GM21717 (cell line): ENCODE results near the gene GPR12.
"Not testable (repeated sequence)": the region's sequence is repeated elsewhere in the genome, so short reads cannot be mapped to it uniquely, and the experiment has no call there.

Source experiments
- ATAC-seq: cut with Tn5 transposase; IDR thresholded peaks from one replicate; pipeline ENCODE4 v1.9.1; 2021; ENCODE audit warnings: mild to moderate bottlenecking, moderate library complexity; ENCODE audit not compliant: unreplicated experiment

GPR12 gene

DNA sequence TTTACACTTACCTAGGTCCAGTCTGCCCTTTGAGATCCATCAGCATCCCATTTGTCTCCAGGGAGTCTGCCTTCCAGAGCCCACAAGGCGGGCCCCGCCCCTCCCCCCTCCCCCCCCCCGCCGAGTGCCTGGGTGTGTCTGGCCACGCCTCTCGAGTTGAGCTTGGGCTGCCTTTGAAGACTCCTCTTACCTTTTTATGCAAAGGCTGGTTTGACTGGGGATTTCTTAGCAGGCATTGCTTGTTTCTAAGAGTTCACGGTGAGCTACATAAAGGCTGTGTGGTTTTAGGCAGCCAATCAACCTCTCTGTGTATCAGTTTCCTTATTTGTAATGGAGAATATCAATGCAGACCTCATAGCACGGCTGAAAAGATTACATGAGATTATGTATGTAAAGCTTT is 11.3 kb downstream of the GPR12 start:
- ATAC-seq, result no peak

DNA sequence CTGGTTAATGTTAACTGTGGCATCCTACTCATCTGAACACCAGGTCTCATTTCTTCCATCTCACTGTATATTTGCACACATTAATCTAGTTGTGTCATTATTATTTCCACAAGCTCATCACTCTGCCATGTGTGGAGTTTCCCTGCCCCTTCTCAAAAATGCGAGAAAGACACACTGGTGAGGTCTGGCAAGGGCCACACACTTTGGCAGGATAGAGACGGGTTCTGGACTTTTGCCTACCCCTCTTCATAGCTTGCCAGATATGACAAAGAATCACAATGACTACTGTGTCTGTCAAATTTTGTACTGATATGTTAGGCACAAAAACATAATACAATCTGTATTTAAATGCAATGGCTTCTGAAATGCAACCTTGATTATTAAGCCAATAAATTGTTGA is 12.9 kb downstream of the GPR12 start:
- ATAC-seq, result no peak

DNA sequence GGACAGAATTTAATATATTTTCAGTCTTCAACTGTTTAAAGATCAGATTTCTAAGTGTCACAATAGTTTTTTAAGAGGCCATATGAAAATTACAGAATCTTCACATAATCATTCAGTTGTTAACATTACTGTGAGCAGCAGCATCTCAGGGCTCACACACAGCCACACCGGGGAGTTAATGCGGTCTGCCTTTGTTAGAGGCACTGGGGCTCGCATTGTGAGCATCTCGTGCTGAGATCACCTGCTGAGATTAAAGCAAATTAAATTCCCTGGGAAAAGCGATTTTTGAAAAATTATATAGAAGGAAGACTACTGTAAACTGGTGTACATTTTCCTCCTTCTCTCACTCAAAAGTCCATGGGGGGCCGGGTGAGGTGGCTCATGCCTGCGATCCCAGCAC is 16.6 kb downstream of the GPR12 start:
- ATAC-seq, result no peak

DNA sequence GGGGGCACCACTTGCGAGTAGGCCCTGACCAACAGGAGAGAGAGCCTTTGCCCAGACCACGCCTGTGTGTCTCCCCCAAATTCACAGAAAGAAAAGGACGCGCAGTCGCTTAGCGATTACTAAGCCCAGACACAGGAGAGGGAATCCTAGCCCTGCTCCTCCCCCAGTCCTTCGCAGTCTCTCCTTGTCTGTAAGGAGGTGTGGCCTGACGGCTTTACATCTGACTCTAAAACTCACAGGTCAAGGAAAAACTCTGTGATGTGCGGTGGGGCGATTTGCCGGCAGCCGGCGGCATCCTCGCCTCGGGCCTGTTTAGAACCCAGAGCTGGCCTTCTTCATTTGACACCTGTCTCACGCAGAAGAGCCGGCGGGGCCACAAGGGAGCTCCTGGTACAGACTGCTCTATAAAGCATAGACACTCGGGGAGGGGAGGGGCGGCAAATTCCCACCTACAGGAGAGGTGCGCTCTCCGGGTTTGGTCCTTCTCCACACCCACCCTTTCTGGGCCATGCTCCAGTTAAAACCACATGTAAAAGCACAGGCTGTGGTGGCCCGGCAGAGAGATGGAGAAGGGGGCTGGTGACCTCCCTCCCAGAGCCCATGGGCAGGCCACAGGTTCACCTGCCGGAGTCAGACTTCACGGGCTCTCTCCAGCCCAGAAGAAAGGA is 17.8 kb downstream of the GPR12 start:
- ATAC-seq, result no peak

DNA sequence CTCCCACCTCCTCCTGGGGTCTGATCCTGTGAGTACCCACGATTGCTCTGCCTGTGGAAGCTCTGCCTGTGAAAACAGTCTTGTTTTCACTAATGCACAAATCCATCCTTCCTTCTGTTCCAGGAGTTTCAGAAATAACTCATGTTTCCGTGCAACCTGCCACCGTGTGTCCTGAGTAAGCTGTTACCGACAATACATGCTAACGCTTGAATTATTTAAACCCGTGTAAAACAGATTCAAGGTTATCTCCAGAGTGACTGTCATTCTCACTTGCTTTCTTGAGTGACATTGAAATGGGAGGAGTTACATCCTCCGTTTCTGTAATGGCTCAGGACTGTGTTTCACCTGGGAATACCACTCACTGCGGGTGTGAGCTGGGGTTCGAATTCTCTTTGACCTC is 24.9 kb downstream of the GPR12 start:
- ATAC-seq, result no peak

DNA sequence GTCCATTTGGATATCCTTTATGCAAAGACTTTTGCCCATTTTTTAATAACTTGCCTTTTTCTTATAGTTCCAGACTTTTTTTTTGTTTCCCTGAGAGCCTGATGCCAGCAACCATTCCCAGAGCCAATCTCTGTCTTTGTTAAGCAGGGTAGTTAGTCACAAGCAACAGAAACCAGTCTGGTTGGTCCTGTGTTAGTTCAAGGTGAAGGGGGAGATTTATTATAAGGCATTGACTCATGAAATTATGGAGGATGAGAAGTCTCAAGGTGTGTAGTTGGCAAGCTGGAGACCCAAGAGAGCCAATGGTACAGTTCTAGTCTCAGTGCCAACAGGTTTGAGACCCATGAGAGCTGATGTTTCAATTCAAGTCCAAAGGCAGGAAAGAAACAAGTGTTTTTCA is 33.0 kb downstream of the GPR12 start:
- ATAC-seq, result no peak

DNA sequence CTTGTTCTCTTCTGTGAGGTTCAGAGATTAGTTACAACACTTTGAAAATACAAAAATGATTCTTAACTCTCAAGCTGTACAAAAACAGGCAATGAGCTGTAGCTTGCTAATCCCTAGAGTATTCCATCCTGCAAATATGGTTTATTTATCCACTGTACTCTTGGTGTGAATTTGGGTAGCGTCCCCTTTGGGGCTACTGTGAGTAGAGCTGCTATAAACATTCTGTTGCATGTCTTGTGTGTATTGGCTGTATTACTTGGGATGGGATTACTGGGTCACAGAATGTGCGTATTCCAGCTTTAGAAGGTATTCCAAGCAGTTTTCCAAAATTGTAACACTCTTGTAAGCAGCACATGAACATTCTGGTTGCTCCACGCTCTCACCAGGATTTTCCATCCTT is 33.5 kb downstream of the GPR12 start:
- ATAC-seq, result no peak

DNA sequence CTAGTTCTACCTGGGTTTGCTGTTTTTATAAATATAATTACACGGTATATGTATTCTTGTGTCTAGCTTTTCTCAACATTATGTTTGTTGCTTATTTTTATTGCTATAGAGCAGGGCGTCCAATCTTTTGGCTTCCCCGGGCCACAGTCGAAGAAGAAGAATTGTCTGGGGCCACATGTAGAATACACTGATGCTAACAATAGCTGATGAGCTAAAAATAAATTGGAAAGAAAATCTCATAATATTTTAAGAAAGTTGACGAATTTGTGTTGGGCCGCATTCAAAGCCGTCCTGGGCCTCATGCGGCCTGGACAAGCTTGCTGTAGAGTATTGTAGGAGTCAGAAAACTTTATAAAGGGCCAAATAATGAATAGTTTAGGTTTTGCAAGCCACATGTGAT is 33.9 kb downstream of the GPR12 start:
- ATAC-seq, result no peak

DNA sequence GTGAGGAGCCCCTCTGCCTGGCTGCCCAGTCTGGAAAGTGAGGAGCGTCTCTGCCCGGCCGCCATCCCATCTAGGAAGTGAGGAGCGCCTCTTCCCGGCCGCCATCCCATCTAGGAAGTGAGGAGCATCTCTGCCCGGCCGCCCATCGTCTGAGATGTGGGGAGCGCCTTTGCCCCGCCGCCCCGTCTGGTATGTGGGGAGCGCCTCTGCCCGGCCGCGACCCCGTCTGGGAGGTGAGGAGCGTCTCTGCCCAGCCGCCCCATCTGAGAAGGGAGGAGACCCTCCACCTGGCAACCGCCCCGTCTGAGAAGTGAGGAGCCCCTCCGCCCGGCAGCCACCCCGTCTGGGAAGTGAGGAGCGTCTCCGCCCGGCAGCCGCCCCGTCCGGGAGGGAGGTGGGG is 37.0 kb downstream of the GPR12 start:
- ATAC-seq, result not testable (repeated sequence)

DNA sequence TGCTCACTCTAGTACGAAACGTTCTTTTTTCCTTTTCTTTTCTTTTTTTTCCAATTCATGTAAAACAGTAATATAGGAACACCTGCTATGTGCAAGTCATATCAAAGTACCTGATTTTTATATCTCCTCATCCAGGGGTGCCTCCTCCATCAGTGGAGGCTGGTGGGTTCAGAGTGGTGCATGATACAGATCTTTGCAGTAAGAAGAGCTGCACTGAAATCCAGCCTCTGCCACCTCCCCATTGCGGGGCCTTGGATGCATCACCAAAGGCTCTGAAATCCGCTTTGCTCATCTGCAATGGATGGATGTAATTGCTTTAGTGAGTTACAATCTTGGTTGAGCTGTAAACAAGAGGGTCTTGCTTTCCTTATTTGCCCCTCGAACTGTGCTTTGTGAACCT is 38.3 kb downstream of the GPR12 start:
- no peak for ATAC-seq

DNA sequence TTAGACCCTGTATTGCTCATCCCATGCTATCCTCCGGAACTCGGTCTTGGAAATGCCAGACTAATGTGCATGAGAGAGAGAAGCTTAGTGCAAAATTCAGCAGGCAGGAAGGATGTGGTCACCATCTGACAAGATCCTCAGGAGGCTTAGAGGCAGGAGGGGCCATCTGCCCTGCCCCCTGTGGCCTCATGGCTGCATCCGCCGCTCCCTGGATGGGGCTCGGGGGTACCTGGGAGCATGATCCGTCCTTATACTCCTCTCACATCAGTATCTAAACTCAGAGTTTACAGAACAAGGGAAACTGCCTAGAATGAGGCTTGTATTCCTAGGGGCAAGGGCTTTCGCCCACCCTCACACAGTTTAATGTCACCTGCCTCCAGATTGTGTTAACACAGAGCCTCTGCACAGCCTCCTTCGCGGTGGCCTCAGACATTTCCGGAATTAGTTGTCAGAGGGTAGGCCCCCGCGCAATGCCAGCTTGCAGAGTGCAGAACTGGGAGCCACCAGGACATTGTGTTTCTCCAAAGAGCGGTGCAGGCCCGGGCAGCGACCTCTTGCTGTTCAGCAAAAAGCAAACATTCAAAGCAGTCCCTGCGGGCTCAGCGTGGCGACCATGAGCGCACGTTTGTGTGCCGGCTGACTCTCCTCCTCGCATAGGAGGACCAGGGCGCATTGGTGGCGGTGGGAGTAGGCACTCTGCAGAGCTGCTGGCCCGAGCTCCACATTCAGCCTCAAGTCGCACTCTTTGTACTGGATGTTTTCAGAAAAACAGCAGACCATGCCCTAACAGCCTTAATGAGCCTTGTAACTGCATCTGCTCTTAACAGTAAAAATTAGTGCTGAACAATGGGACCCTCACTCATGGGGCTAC is 39.1 kb downstream of the GPR12 start:
- ATAC-seq, result no peak

DNA sequence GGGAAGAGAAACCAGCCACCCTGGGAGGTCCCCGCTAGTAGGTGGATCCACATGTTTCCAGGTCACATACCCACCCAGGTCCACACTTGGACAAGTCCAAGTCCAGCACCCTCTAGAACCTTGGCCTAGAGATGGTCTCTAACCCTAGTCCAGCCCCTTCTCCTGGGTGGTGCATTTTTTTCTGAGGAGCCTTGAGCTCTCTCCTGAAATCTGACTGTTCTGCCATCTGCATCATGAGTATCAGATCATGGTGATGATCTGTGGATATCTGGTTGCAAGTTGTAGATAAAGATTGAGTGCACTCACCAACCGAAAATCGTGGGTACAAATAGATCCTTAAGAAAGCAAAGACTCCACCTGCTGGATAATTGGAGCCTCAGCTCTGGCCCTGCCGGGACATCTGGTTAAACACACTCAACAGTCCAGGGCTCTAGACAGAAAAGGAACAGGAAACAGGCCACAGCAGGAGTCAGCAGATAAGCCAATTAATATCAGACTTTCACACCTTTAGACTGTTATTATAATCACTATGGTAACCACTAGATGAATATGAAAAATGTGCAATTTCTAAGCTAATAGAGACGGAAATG is 41.1 kb downstream of the GPR12 start:
- no peak for ATAC-seq

DNA sequence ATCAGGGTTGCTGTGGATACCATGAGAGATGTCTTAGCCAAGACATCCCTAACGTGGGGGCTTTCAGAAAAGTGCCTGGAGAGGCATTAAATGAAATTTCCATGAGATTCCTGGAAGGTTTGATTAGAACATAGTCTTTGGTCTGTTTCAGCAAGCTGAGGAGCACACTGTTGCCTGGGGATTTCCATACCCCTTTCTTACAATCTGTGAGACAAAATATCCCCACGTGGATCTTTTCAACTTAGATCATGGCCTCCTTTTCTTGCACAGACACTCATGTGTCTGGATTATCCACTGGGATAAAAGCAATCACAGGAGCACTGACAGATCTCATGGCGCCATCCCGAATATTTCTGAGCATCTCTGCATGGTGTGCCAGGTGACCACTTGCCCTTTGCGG is 41.7 kb downstream of the GPR12 start:
- no peak for ATAC-seq

DNA sequence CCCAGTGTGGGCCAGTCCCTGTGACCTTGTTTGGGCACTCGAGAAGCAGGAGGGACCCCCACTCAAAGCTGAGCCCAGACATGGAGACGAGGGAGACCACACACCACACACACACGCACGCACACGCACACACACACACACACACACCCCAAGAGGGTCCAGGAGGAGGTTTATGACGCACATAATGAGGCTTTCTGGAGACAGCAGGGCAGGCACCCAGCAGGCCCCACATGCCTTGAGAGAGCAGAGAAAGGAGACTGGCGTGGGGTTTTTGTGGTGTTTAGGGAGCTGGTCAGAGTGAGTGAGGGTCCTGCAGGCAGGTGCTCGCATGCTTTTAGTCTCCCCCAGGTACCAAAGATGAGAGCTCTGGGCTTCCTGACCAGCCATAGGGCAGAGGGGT is 42.4 kb downstream of the GPR12 start:
- no peak for ATAC-seq

DNA sequence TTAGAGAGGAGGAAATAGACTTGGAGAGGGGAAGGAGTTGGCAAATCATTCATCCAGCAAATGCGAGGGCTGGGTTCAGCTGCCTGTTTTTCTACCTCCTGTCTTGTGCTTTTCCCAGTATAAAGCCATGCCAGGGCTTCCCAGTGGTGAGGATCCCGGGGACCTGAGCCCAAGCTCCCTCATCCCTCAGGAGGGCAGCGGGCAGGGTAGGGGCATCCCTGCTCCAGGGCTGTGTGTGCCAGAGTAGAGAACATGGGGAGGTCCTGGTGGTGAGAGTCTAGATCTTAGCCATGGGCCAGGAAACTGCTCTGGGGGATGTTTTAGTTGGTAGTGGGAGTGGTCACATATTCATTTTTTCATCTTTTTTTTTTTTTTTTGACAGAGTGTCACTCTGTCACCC is 43.6 kb downstream of the GPR12 start:
- ATAC-seq, result no peak

DNA sequence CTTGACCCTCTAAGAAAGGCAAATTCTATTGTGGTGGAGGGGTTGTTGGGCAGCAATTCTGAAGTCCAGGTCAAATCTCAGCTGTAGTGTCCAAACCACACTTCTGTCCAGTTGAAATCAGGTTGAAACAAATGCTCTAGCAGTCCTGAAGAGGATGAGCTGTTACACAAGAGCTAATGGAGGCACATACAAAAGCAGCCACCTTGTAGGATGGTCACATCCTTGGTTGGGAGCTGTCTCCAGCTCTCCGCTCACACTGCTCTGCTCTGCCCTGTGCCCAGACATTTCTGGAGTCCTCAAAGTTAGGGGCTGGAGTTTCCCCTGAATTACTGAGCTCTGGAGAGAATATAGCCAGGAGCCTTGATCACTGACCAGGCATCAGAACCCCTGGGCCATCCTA is 47.2 kb downstream of the GPR12 start:
- no peak for ATAC-seq

DNA sequence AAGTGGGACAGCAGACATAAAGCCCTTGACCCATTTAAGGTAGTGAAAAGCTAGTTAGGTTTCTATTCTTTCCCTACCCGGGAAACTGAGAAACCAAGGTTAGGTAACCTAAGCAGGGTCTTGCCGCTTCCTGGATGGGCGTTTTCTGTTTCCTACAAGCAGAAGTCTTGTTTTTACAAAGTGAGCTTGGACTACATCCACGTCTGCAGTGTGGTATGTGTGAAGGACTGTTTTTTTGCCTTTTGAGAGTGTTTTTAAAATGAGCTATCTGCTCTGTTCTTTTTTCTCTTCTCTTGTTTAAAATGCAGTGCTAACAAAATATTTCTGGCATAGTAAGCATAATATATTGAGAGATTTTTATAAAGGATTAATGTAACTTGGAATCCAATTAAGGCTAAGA is 49.4 kb downstream of the GPR12 start:
- no peak for ATAC-seq

DNA sequence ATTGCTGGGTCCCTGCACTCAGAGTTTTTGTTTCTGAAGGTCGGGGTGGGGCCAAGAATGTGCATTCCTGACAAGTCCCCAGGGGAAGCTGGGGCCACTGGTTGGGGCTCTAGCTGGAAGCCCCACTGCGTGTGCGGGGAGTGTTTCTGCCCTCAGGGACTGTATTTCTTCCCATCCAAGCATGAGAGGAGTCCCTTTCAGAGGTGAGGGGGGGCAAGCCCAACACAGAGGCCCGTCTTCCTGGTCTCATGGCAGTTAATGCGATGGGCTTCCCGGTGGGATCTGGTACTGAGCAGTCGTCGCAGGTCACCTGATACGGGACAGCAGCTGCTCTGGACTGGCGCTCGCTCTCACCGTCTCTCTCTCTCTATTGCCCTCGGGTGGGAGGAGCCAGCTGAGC is 50.4 kb downstream of the GPR12 start:
- ATAC-seq, result no peak

DNA sequence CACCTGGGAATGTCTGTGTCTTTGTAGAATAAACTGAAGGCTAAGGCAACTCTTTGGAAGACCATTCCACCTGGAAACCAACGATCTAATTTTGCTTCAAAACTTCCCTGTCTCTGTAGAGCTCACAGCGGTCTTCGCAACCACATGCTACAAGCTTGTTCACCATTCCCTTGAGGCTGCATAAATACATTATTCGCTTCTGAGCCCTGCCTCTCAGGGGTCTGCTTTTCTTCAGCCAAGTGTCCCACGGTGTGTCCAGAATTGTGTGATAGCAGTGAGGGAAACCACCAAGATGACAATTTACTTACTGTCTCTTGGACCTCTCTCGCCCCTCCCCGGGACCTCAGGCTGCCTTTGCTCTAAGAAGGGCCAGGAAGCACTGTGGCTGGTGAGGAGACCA is 51.1 kb downstream of the GPR12 start:
- ATAC-seq, result no peak

DNA sequence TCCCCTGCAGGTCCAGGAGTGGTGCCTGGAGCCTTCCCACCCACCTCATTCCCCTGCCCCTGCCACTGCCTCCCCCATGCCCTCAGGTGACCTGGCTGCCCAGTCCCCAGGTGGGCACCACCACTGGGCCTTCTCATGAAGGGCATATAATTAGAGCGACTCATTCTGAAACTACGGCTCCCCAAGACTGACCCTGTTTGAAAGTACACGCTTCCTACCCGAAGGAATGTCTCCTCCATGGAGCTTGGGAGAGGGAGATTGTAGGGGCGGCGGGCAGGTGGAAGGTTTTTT is 52.6 kb downstream of the GPR12 start:
- no peak for ATAC-seq

DNA sequence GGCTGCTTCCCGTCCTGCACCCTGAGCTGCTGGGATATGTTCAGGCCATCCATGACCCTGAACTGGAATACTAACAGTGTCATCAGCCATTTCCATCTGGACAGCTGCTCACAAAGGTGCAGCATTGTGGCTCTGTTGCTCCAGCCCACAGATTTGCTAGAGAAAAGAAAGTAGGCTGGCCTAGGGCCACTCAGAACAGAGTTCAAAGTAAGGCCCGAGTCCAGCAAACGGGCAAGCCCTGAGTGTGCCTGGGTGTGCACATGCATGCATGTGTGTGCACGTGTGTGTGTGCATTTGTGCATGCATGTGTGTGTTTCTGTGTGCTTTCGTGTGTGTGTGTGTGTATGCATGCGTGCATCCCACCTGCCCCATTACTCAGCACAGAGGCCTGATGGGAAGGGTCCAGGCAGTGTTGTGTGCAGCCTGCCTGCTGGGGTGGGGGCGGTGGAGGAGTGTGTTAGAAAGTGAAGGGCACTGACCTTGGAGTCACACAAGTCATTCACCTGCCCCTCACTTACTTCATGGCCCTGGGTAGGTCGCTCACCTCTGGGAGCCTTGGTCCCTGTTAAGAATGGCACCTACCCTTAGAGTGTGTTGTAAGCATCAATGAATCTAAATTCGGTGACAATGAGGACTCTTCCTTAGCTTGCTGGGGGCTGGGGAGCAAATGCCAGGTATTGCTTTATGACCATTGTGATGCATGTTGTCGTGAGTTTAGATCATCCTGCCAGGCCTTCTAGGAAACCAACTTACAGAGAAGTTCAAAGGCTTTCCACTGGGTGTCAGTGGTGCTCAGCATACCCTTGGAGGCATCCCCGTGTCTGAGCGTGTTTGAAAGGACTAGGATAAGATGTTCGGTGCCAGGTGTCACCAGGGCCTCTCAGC is 53.2 kb downstream of the GPR12 start:
- no peak for ATAC-seq
